Activated naive CD8-positive, alpha-beta T cell treated with anti-CD3 and anti-CD28 coated beads, Interleukin-2, amount 10 ng/mL, durations not matched to agents 7 days and 5 days (primary cell): Measurements from ENCODE around the gene CWC27. TPM values are rescaled to one million over a fixed set of nuclear protein-coding genes. Genes with fewer than 3 reads are reported as not detected.
A peak's percentile ranks its signal among the peaks of the same experiment; 100 is the strongest.

Experiments
- ATAC-seq: fragments of 150-1000 bp; cut with Tn5 transposase; one replicate; pipeline ENCODE4 v1.10.0; 2021; ENCODE audit warnings: low read depth, moderate library complexity
- POLR2A ChIA-PET: fragments of 350-600 bp; sonication (Branson Sonifier 250); formaldehyde crosslinking; loops from one replicate; lab custom pipeline; 2021; ENCODE audit warnings: antibody characterized with exemption; lab: Charles Lee
- DNase-seq: peaks from one replicate; pipeline ENCODE4 v3.0.0; 2021
- H3K27ac Mint-ChIP-seq: one replicate; pipeline ENCODE4 v1.8.0; 2022; ENCODE audit warnings: mild to moderate bottlenecking, mixed read lengths
- H3K27me3 Mint-ChIP-seq: one replicate; pipeline ENCODE4 v1.8.0; 2022; ENCODE audit warnings: mild to moderate bottlenecking, moderate library complexity, mixed read lengths
- H3K36me3 Mint-ChIP-seq: one replicate; pipeline ENCODE4 v1.8.0; 2021; ENCODE audit warnings: mild to moderate bottlenecking, mixed read lengths
- H3K4me1 Mint-ChIP-seq: one replicate; pipeline ENCODE4 v1.8.0; 2021; ENCODE audit warnings: mixed read lengths
- H3K4me3 Mint-ChIP-seq: one replicate; pipeline ENCODE4 v1.8.0; 2022; ENCODE audit warnings: mild to moderate bottlenecking, moderate library complexity, mixed read lengths
- H3K9me3 Mint-ChIP-seq: one replicate; pipeline ENCODE4 v1.8.0; 2021; ENCODE audit warnings: mixed read lengths
- total RNA-seq, 2 experiments: library from RNA; stranded (reverse); gene quantifications; one replicate each; pipeline ENCODE4 v1.2.3, GENCODE V29; 2021

CWC27 gene
- total RNA-seq, 2 experiments from 2014 or later = 20.3 to 23.0 TPM

- POLR2A ChIA-PET = no interaction called here
- Mint-ChIP-seq H3K27me3 (no peaks in the 10 kb centered on the region), H3K9me3 (no peaks in the 10 kb centered on the region), H3K36me3 (peaks cover 2% of the 10 kb centered on the region), H3K4me3 (no peak overlapping the region), H3K4me1 (peaks cover 4% of the 10 kb centered on the region), H3K27ac (no peak overlapping the region)
- ATAC-seq (no peak), DNase-seq (no peak)
Measured at GRCh38 chr5:65012301-65012892, 243.7 kb downstream of the CWC27 start.

- H3K4me3 Mint-ChIP-seq = no peak overlapping the region
- peaks cover 4% of the 10 kb centered on the region for H3K36me3 Mint-ChIP-seq
- H3K27me3 Mint-ChIP-seq = no peaks in the 10 kb centered on the region
- H3K9me3 Mint-ChIP-seq = no peaks in the 10 kb centered on the region
- no peak for DNase-seq
- H3K4me1 Mint-ChIP-seq = peaks cover 10% of the 10 kb centered on the region
- ATAC-seq = no peak
- POLR2A ChIA-PET = interaction anchor here (0.6 kb wide), 1 partner anchor 1894 kb away, joined by 3 read pairs; no protein-coding TSS in a partner anchor
- no peak overlapping the region for H3K27ac Mint-ChIP-seq
Measured at GRCh38 chr5:65013166-65013565, 244.4 kb downstream of the CWC27 start.

GRCh38 chr5:65014769-65015168 is 246.0 kb downstream of the CWC27 start:
- DNase-seq (no peak), ATAC-seq (no peak)
- Mint-ChIP-seq H3K27me3 (no peaks in the 10 kb centered on the region), H3K27ac (no peak overlapping the region), H3K9me3 (no peaks in the 10 kb centered on the region), H3K4me3 (no peak overlapping the region), H3K36me3 (peaks cover 6% of the 10 kb centered on the region), H3K4me1 (peaks cover 15% of the 10 kb centered on the region)
- POLR2A ChIA-PET = no interaction called here

- H3K4me3 Mint-ChIP-seq = no peak overlapping the region
- no peak for ATAC-seq
- H3K27ac Mint-ChIP-seq = no peak overlapping the region
- peaks cover 22% of the 10 kb centered on the region for H3K4me1 Mint-ChIP-seq
- no peaks in the 10 kb centered on the region for H3K27me3 Mint-ChIP-seq
- H3K9me3 Mint-ChIP-seq = no peaks in the 10 kb centered on the region
- H3K36me3 Mint-ChIP-seq = peaks cover 4% of the 10 kb centered on the region
- no peak for DNase-seq
- POLR2A ChIA-PET = no interaction called here
Measured at GRCh38 chr5:65015767-65016166, 247.0 kb downstream of the CWC27 start.

GRCh38 chr5:65017636-65018035 is 248.9 kb downstream of the CWC27 start:
- Mint-ChIP-seq H3K9me3 (no peaks in the 10 kb centered on the region), H3K36me3 (peaks cover 7% of the 10 kb centered on the region), H3K4me1 (peaks cover 34% of the 10 kb centered on the region), H3K4me3 (no peak overlapping the region), H3K27me3 (no peaks in the 10 kb centered on the region), H3K27ac (no peak overlapping the region)
- POLR2A ChIA-PET = no interaction called here
- DNase-seq = no peak
- ATAC-seq = no peak

GRCh38 chr5:65018763-65019162 is 250.0 kb downstream of the CWC27 start:
- no peak overlapping the region for H3K4me3 Mint-ChIP-seq
- H3K27ac Mint-ChIP-seq = no peak overlapping the region
- ATAC-seq = no peak

GRCh38 chr5:65020492-65020891 is 251.8 kb downstream of the CWC27 start:
- H3K36me3 Mint-ChIP-seq = peaks cover 7% of the 10 kb centered on the region
- peak; percentile 20 for ATAC-seq
- H3K27me3 Mint-ChIP-seq = no peaks in the 10 kb centered on the region
- H3K4me1 Mint-ChIP-seq = peaks cover 32% of the 10 kb centered on the region
- peak overlapping the region; percentile 29 for H3K4me3 Mint-ChIP-seq
- H3K9me3 Mint-ChIP-seq = no peaks in the 10 kb centered on the region
- H3K27ac Mint-ChIP-seq = no peak overlapping the region
- DNase-seq = no peak
- POLR2A ChIA-PET = no interaction called here

More at GRCh38 chr5:65018763-65019162, 250.0 kb downstream of the CWC27 start:
- DNase-seq = no peak
- peaks cover 7% of the 10 kb centered on the region for H3K36me3 Mint-ChIP-seq
- peaks cover 32% of the 10 kb centered on the region for H3K4me1 Mint-ChIP-seq
- H3K9me3 Mint-ChIP-seq = no peaks in the 10 kb centered on the region
- H3K27me3 Mint-ChIP-seq = no peaks in the 10 kb centered on the region
- POLR2A ChIA-PET = no interaction called here

GRCh38 chr5:65021527-65022226 is 252.9 kb downstream of the CWC27 start:
- Mint-ChIP-seq H3K9me3 (no peaks in the 10 kb centered on the region), H3K4me1 (peaks cover 32% of the 10 kb centered on the region), H3K4me3 (no peak overlapping the region), H3K27me3 (no peaks in the 10 kb centered on the region), H3K27ac (peak overlapping the region; percentile 67), H3K36me3 (peaks cover 10% of the 10 kb centered on the region)
- POLR2A ChIA-PET = no interaction called here
- DNase-seq = no peak
- ATAC-seq = peak; percentile 63

GRCh38 chr5:65022932-65023331 is 254.2 kb downstream of the CWC27 start:
- POLR2A ChIA-PET = no interaction called here
- H3K4me3 Mint-ChIP-seq = no peak overlapping the region
- H3K27ac Mint-ChIP-seq = no peak overlapping the region
- peaks cover 32% of the 10 kb centered on the region for H3K4me1 Mint-ChIP-seq
- no peak for ATAC-seq
- peaks cover 14% of the 10 kb centered on the region for H3K36me3 Mint-ChIP-seq
- H3K27me3 Mint-ChIP-seq = no peaks in the 10 kb centered on the region
- no peaks in the 10 kb centered on the region for H3K9me3 Mint-ChIP-seq
- no peak for DNase-seq

- Mint-ChIP-seq H3K4me1 (peaks cover 26% of the 10 kb centered on the region), H3K9me3 (no peaks in the 10 kb centered on the region), H3K27me3 (no peaks in the 10 kb centered on the region), H3K4me3 (no peak overlapping the region), H3K36me3 (peaks cover 10% of the 10 kb centered on the region), H3K27ac (no peak overlapping the region)
- ATAC-seq (no peak), DNase-seq (no peak)
- POLR2A ChIA-PET = no interaction called here
Measured at GRCh38 chr5:65024681-65025080, 256.0 kb downstream of the CWC27 start.

GRCh38 chr5:65026816-65027548 is 258.3 kb downstream of the CWC27 start:
- ATAC-seq = peak; percentile 52
- peaks cover 8% of the 10 kb centered on the region for H3K36me3 Mint-ChIP-seq
- H3K27me3 Mint-ChIP-seq = no peaks in the 10 kb centered on the region
- H3K9me3 Mint-ChIP-seq = peaks cover 2% of the 10 kb centered on the region
- H3K27ac Mint-ChIP-seq = peak overlapping the region; percentile 75
- peaks cover 7% of the 10 kb centered on the region for H3K4me1 Mint-ChIP-seq
- no peak for DNase-seq
- peak overlapping the region; percentile 4 for H3K4me3 Mint-ChIP-seq
- POLR2A ChIA-PET = no interaction called here

- DNase-seq (no peak), ATAC-seq (no peak)
- Mint-ChIP-seq H3K9me3 (peaks cover 2% of the 10 kb centered on the region), H3K27ac (no peak overlapping the region), H3K4me3 (no peak overlapping the region), H3K36me3 (peaks cover 8% of the 10 kb centered on the region), H3K27me3 (no peaks in the 10 kb centered on the region), H3K4me1 (peaks cover 6% of the 10 kb centered on the region)
- POLR2A ChIA-PET = no interaction called here
Measured at GRCh38 chr5:65029178-65029577, 260.4 kb downstream of the CWC27 start.

GRCh38 chr5:65030056-65030455 is 261.3 kb downstream of the CWC27 start:
- Mint-ChIP-seq H3K9me3 (peaks cover 2% of the 10 kb centered on the region), H3K36me3 (peaks cover 8% of the 10 kb centered on the region)

More at GRCh38 chr5:65030056-65030455, 261.3 kb downstream of the CWC27 start:
- no peak for ATAC-seq
- H3K4me1 Mint-ChIP-seq = peaks cover 8% of the 10 kb centered on the region
- no peak overlapping the region for H3K4me3 Mint-ChIP-seq
- H3K27me3 Mint-ChIP-seq = no peaks in the 10 kb centered on the region
- no peak overlapping the region for H3K27ac Mint-ChIP-seq
- POLR2A ChIA-PET = no interaction called here
- no peak for DNase-seq
